IPS-18c (cell line): ENCODE data around the gene PARD3.
"Not testable (repeated sequence)": the region's sequence is repeated elsewhere in the genome, so short reads cannot be mapped to it uniquely, and the experiment has no call there.

Source experiments
- H3K4me3 ChIP-seq: 2 replicates; pipeline ENCODE4 v1.7.0; 2013; ENCODE audit warnings: low read depth, mild to moderate bottlenecking, low read length, moderate library complexity; ENCODE audit not compliant: insufficient read depth
- H3K9me3 ChIP-seq: one replicate; pipeline ENCODE4 v1.6.1; 2013; ENCODE audit warnings: mild to moderate bottlenecking, low read length, moderate library complexity; ENCODE audit not compliant: control insufficient read depth, insufficient read depth

PARD3 gene

GRCh38 chr10:34087095-34087418 is 728.0 kb downstream of the PARD3 start:
- no peaks in the 10 kb centered on the region for H3K9me3 ChIP-seq
- no peak overlapping the region for H3K4me3 ChIP-seq

GRCh38 chr10:34083567-34083966 is 731.5 kb downstream of the PARD3 start:
- no peak overlapping the region for H3K4me3 ChIP-seq
- no peaks in the 10 kb centered on the region for H3K9me3 ChIP-seq

DNA sequence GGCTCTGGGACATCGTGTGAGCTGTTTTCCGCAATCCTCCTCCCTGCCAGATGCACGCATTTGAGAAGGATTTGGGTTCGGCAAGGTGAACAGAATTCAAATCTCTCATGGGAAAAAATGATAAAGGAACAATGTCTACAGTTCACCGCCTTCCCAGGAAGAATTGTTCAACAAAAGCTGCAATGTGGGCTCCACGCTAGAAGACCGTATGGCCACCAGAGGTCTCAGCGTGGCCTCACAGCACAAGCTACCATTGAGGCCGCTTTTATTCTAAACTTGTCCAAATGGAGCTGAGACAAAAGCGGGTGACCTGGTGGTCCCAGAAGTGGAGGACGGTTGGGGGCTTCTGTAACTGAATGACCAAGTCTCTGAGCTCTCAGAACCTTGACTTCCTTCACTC is 733.1 kb downstream of the PARD3 start:
- H3K9me3 ChIP-seq = no peaks in the 10 kb centered on the region
- H3K4me3 ChIP-seq = no peak overlapping the region

GRCh38 chr10:34081347-34081743 is 733.8 kb downstream of the PARD3 start:
- H3K4me3 ChIP-seq = no peak overlapping the region
- no peaks in the 10 kb centered on the region for H3K9me3 ChIP-seq

DNA sequence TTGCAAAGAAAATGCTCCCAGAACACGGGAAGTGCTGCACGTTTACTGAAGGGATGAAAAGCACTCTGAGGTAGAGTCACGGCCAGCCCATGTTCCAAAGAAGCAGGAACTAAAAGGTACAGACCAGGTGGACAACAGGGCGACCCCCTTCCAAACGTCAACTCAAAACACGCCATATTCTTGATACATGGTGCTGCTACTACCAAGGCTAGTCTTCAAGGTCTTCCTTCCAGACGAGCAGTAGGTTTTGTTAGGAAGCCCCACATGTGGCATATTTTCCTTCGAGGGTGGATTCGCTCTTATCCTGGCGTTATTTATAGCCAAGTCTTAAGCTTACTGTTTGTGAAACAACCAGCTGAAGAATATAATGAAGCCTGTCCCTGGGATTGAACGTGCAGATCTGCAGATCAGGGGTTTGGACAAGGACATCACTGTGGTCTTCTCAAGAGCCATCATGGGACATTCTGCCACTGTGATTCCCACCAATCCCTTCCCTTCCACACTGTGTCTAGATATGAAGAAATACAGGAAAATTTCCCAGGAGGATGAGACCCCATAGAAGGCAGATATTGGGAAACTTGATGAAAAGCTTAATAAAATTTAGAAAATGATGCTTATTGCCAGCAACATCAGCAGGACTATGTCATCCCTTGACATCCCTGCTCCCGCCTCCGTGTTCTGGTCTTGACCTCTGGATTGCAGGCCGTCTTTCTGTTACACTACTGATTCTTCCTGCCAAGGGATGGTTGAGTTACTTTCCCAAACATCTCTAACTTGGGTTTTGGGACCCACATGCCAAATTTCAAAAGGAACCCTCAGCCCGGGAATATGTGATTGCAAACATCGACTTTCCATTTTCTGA is 734.4 kb downstream of the PARD3 start:
- Histone ChIP-seq H3K9me3 (no peaks in the 10 kb centered on the region), H3K4me3 (no peak overlapping the region)

DNA sequence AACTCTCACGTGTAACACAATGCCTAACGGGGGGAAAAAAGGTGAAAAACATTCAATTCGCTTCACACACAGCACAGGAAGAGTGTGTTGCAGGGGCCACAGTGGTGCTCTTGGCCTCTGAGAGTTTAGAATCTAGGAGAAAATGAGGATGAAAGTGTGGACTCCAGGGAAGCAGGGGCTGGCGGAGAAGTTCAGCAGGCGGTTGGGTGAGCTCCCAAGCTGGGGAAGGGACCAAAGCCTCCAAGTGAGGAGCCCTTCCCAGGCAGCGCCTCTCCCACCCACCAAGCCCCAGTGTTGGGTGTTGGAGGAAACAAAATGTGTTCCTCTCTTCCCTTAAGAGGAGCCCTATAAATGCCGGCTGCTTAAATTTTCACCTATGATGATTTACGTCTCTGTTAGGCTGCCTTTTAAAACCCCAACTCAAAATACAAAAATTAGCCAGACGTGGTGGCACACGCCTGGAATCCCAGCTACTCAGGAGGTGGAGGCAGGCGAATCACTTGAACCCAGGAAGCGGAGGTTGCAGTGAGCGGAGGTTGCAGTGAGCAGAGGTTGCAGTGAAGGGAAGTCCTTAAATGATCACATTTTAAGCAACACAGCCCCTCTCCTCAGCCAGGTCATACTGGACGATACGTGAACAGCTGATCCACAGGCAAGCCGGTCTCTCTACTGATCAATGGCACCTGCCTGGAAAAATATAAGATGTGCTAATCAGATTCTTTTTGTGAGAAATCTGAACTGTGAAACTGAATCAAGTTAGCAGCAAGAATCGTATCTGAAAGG is 735.2 kb downstream of the PARD3 start:
- Histone ChIP-seq H3K9me3 (peaks cover 2% of the 10 kb centered on the region), H3K4me3 (no peak overlapping the region)

GRCh38 chr10:34078745-34079470 is 736.2 kb downstream of the PARD3 start:
- Histone ChIP-seq H3K9me3 (peaks cover 2% of the 10 kb centered on the region), H3K4me3 (no peak overlapping the region)

DNA sequence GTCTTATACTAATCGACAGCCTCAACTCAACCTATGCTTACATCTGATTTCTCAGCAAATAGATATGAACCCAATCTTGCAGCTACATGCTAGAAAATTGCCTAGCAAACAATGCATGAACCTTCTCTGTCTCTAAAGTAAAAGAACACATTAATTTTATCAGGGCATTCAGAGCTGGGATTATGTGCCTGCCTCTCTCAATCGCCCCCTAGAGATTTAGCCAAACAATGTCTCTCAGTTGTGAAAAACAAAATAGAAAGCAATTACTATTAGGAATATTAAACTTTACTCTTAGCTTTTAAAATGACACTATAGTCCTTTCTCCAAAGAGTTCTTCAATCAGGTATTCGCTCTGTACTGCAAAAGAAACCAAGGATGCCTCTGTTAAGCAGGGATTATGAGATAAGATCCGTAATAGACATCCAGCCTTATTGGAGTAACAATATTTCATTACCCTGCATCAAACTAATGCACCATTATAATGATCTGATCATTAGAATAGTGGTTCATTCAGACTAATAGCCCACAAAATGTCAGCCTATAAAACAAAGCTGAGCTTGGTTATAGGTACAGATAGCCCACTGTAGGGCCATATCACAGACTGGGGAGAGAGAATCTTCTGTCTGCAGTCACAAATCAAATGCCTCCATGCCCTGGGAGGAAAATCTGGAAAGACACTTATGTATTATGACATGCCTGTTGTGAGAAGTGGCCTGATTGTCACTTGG is 736.9 kb downstream of the PARD3 start:
- Histone ChIP-seq H3K4me3 (no peak overlapping the region), H3K9me3 (peaks cover 2% of the 10 kb centered on the region)

DNA sequence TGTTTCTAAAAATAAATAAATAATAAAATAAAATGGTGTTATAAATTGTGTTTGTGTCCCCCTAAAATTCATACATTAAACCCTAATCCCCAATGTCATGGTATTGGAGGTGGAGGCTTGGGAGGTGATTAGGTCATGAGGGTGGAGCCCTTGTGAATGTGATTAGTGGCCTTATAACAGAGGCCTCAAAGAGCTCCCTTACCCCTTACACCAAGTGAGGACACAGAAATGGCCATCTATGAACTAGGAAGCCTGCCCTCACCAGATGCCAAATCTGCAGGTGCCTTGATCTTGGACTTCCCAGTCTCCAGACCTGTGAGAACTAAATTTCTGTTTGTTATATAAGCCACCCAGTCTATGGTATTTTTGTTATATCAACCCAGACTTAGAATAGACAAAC is 738.7 kb downstream of the PARD3 start:
- Histone ChIP-seq H3K9me3 (peaks cover 2% of the 10 kb centered on the region), H3K4me3 (no peak overlapping the region)

- Histone ChIP-seq H3K9me3 (peaks cover 2% of the 10 kb centered on the region), H3K4me3 (no peak overlapping the region)
Measured at GRCh38 chr10:34075254-34075926, 739.7 kb downstream of the PARD3 start.

DNA sequence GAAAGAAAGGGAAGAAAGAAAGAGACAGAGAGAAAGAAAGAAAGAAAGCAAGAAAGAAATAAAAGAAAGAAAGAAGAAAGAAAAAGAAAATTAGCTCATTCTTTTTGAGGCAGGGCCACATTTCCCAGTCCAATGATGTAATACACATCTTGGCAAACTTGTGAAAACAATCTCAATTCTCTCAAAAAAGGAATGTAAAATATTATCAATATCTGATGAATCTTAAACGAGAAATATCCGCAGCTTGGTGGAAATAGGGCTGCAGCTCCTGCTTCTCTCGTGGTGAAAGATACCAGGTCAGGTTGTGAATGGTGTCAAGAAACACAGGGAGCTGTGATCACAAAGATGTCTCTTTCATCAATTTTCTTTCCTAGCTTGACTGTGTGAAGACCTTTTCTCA is 741.0 kb downstream of the PARD3 start:
- Histone ChIP-seq H3K4me3 (no peak overlapping the region), H3K9me3 (peaks cover 2% of the 10 kb centered on the region)

- not testable (repeated sequence) for H3K4me3 ChIP-seq, H3K9me3 ChIP-seq
Measured at GRCh38 chr10:34067741-34068140, 747.4 kb downstream of the PARD3 start.

GRCh38 chr10:34063592-34063991 is 751.5 kb downstream of the PARD3 start:
- H3K4me3 ChIP-seq = no peak overlapping the region
- H3K9me3 ChIP-seq = no peaks in the 10 kb centered on the region

DNA sequence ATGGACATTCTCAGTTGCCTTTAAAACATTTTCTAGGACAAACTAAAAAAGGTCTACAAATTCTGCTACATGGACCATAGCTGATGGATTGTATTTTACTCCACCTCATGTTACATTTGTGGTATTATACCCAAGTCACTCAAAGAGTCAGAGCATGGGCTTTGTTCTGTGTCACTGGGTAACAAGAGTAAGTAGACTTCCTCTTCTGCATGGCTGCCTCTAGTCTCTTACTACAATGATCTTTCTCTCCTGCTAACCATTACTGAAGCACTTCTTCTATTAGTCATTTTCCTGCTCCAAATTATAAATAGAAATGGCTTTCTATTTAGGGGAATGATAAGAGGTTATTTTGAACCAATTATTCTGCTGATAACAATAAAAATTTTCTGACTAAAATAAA is 753.3 kb downstream of the PARD3 start:
- H3K9me3 ChIP-seq = no peaks in the 10 kb centered on the region
- no peak overlapping the region for H3K4me3 ChIP-seq
